ENCODE measurements around the gene ENC1. TPM values are rescaled to one million over a fixed set of nuclear protein-coding genes. Genes with fewer than 3 reads are reported as not detected.

The ENC1 gene
- total and polyA plus RNA-seq, 10 of the 15 experiments (the other 5 are each of a cell fraction or from before 2014, with no cell fraction given): 8.2 to 55.5 (median 32.1) TPM

- Histone ChIP-seq H3K4me1 (ENCODE audit: control insufficient read depth, insufficient read depth, low read length) (no peaks in the 10 kb centered on the region), H3K4me2 (ENCODE audit: control insufficient read depth, insufficient read depth) (no peak overlapping the region), H3K36me3 (ENCODE audit: control insufficient read depth in 2 of 2, insufficient read depth in 2 of 2, low read length in 1 of 2) (no peaks in the 10 kb centered on the region), H3K9me3 (replicated peaks; ENCODE audit: control insufficient read depth, insufficient read depth, low read length) (no peaks in the 10 kb centered on the region), H3K27me3 (replicated peaks in 1 of 2; ENCODE audit: control insufficient read depth in 2 of 2, insufficient read depth in 2 of 2, low read length in 1 of 2) (no peaks in the 10 kb centered on the region), H4K20me1 (ENCODE audit: control insufficient read depth, insufficient read depth) (no peaks in the 10 kb centered on the region), H3K4me3 (no peak overlapping the region), H2AFZ (ENCODE audit: control insufficient read depth, low read depth, low read length) (no peak overlapping the region), H3K27ac (ENCODE audit: control insufficient read depth, insufficient read depth) (no peak overlapping the region), H3K9ac (ENCODE audit: control insufficient read depth, insufficient read depth, low read length) (no peak overlapping the region), H3K79me2 (ENCODE audit: control insufficient read depth, insufficient read depth, low read length) (no peaks in the 10 kb centered on the region)
- DNase-seq (ENCODE audit: low read depth, low spot score): no peak
- no peak for FAIRE-seq
- WGBS (ENCODE audit: insufficient coverage, insufficient replicate concordance, low lambda C conversion rate, missing lambda C conversion rate): 42% methylated on average over 2 of the region's 2 CpGs
- no peak for ATAC-seq
- no TSS peak for BruUV-seq (replicated peaks)
- no peak for TF ChIP-seq SIX5 (IDR thresholded peaks at IDR 0.05; ENCODE audit: low read depth, low read length, severe bottlenecking)
- no peak for TF ChIP-seq POLR2A (IDR thresholded peaks at IDR 0.05; ENCODE audit: low read depth, low read length)
- TF ChIP-seq, protein P1, sequence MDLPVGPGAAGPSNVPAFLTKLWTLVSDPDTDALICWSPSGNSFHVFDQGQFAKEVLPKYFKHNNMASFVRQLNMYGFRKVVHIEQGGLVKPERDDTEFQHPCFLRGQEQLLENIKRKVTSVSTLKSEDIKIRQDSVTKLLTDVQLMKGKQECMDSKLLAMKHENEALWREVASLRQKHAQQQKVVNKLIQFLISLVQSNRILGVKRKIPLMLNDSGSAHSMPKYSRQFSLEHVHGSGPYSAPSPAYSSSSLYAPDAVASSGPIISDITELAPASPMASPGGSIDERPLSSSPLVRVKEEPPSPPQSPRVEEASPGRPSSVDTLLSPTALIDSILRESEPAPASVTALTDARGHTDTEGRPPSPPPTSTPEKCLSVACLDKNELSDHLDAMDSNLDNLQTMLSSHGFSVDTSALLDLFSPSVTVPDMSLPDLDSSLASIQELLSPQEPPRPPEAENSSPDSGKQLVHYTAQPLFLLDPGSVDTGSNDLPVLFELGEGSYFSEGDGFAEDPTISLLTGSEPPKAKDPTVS (IDR thresholded peaks at IDR 0.05; ENCODE audit: low read depth, low read length): no peak
- intact Hi-C loops (cut with micrococcal nuclease; ENCODE audit: unreplicated experiment) (no loop called here), in situ Hi-C loops (cut with MboI) (no loop called here)
- ChIA-PET RAD21 (ENCODE audit: unreplicated experiment) (no interaction called here), CTCF (interaction anchor here (1.1 to 1.2 kb wide), 2 partner anchors 11 to 17 kb away, joined by 3 read pairs; no protein-coding TSS in a partner anchor), POLR2A (no interaction called here), SMC1A (ENCODE audit: uncharacterized antibody, unreplicated experiment) (interaction anchor here (0.6 to 1.7 kb wide), 7 partner anchors 8 to 383 kb away, joined by 3 to 4 read pairs (median 3); no protein-coding TSS in a partner anchor)
These were observed 41.4 kb downstream of the ENC1 start for GRCh38 chr5:74599148-74599547.

DNA sequence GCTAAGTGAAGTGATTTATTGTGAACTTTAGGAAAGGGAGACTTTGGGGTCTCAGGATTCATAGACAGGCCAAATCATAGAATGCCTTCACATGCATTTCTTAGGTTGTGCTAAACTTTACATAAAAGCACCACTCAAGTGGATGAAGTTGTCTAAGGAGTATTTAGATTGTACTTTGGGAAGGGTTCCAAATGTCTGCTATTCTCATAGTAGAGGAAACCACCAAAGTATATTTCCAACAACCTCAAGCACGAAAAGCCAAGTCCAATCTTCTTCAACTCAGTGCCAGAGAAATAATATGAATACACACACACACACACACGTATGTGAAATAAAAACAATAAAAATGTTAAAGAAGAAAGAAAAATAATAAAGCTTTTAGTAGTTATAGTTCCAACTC lies 41.8 kb downstream of the ENC1 start:
- Histone ChIP-seq H3K27ac (ENCODE audit: control insufficient read depth, insufficient read depth) (no peak overlapping the region), H3K4me2 (ENCODE audit: control insufficient read depth, insufficient read depth) (no peak overlapping the region), H3K4me1 (ENCODE audit: control insufficient read depth, insufficient read depth, low read length) (no peaks in the 10 kb centered on the region), H3K9me3 (replicated peaks; ENCODE audit: control insufficient read depth, insufficient read depth, low read length) (no peaks in the 10 kb centered on the region), H3K9ac (ENCODE audit: control insufficient read depth, insufficient read depth, low read length) (no peak overlapping the region), H3K27me3 (replicated peaks in 1 of 2; ENCODE audit: control insufficient read depth in 2 of 2, insufficient read depth in 2 of 2, low read length in 1 of 2) (no peaks in the 10 kb centered on the region), H3K36me3 (ENCODE audit: control insufficient read depth in 2 of 2, insufficient read depth in 2 of 2, low read length in 1 of 2) (no peaks in the 10 kb centered on the region), H3K79me2 (ENCODE audit: control insufficient read depth, insufficient read depth, low read length) (no peaks in the 10 kb centered on the region), H4K20me1 (ENCODE audit: control insufficient read depth, insufficient read depth) (no peaks in the 10 kb centered on the region), H3K4me3 (no peak overlapping the region), H2AFZ (ENCODE audit: control insufficient read depth, low read depth, low read length) (no peak overlapping the region)
- no peak for ATAC-seq
- POLR2A ChIA-PET: no interaction called here
- WGBS (ENCODE audit: insufficient coverage, insufficient replicate concordance, low lambda C conversion rate, missing lambda C conversion rate): 21% methylated on average over 2 of the region's 2 CpGs
- in situ Hi-C loops (cut with MboI): no loop called here
- no peak for FAIRE-seq
- CTCF ChIA-PET: interaction anchor here (1.1 to 1.2 kb wide), 2 partner anchors 10 to 17 kb away, joined by 3 read pairs; no protein-coding TSS in a partner anchor
- SMC1A ChIA-PET (ENCODE audit: uncharacterized antibody, unreplicated experiment): interaction anchor here (1.2 to 1.7 kb wide), 6 partner anchors 11 to 382 kb away, joined by 3 to 4 read pairs (median 3); no protein-coding TSS in a partner anchor
- no TSS peak for BruUV-seq (replicated peaks)
- intact Hi-C loops (cut with micrococcal nuclease; ENCODE audit: unreplicated experiment): no loop called here
- no peak for DNase-seq (ENCODE audit: low read depth, low spot score)
- RAD21 ChIA-PET (ENCODE audit: unreplicated experiment): no interaction called here
- TF ChIP-seq, protein P2, sequence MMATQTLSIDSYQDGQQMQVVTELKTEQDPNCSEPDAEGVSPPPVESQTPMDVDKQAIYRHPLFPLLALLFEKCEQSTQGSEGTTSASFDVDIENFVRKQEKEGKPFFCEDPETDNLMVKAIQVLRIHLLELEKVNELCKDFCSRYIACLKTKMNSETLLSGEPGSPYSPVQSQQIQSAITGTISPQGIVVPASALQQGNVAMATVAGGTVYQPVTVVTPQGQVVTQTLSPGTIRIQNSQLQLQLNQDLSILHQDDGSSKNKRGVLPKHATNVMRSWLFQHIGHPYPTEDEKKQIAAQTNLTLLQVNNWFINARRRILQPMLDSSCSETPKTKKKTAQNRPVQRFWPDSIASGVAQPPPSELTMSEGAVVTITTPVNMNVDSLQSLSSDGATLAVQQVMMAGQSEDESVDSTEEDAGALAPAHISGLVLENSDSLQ (IDR thresholded peaks at IDR 0.05): no peak
- TF ChIP-seq, protein P3, sequence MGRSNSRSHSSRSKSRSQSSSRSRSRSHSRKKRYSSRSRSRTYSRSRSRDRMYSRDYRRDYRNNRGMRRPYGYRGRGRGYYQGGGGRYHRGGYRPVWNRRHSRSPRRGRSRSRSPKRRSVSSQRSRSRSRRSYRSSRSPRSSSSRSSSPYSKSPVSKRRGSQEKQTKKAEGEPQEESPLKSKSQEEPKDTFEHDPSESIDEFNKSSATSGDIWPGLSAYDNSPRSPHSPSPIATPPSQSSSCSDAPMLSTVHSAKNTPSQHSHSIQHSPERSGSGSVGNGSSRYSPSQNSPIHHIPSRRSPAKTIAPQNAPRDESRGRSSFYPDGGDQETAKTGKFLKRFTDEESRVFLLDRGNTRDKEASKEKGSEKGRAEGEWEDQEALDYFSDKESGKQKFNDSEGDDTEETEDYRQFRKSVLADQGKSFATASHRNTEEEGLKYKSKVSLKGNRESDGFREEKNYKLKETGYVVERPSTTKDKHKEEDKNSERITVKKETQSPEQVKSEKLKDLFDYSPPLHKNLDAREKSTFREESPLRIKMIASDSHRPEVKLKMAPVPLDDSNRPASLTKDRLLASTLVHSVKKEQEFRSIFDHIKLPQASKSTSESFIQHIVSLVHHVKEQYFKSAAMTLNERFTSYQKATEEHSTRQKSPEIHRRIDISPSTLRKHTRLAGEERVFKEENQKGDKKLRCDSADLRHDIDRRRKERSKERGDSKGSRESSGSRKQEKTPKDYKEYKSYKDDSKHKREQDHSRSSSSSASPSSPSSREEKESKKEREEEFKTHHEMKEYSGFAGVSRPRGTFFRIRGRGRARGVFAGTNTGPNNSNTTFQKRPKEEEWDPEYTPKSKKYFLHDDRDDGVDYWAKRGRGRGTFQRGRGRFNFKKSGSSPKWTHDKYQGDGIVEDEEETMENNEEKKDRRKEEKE (IDR thresholded peaks at IDR 0.05): no peak
- TF ChIP-seq CHD4 (IDR thresholded peaks at IDR 0.05) (no peak), SREBF1 (IDR thresholded peaks at IDR 0.05; ENCODE audit: low read length) (no peak)

All from GM12878 (cell line).